Fibroblast of lung (primary cell): Measurements from ENCODE around the gene NACAD. TPM values are rescaled to one million over a fixed set of nuclear protein-coding genes. Genes with fewer than 3 reads are reported as not detected.

Experiments used
- DNase-seq, 2 donors: peaks; one replicate each; pipeline versions ENCODE4 v3.0.0 to v3.0.0-alpha.2; 2010; ENCODE audit warnings: low read depth in 2 of 2
- H2AFZ ChIP-seq: 2 replicates; pipeline ENCODE4 v1.5.1; 2012; ENCODE audit warnings: low read length, control low read depth, inconsistent platforms
- H3K27ac ChIP-seq: 2 replicates; pipeline ENCODE4 v1.5.1; 2011; ENCODE audit warnings: low read length, control low read depth; ENCODE audit not compliant: insufficient read depth
- H3K27me3 ChIP-seq: 2 replicates; pipeline ENCODE4 v1.5.1; 2011; ENCODE audit warnings: mild to moderate bottlenecking, low read length; ENCODE audit not compliant: control insufficient read depth, insufficient read depth
- H3K36me3 ChIP-seq: 2 replicates; pipeline ENCODE4 v1.5.1; 2011; ENCODE audit warnings: low read length; ENCODE audit not compliant: control insufficient read depth, insufficient read depth
- H3K4me1 ChIP-seq: 2 replicates; pipeline ENCODE4 v1.5.1; 2011; ENCODE audit warnings: low read length; ENCODE audit not compliant: control insufficient read depth, insufficient read depth; ENCODE audit errors: extremely low read depth
- H3K4me2 ChIP-seq: 2 replicates; pipeline ENCODE4 v1.5.1; 2011; ENCODE audit warnings: low read length, control low read depth; ENCODE audit not compliant: insufficient read depth; ENCODE audit errors: extremely low read depth
- H3K4me3 ChIP-seq, 4 experiments: fragments of 200-600 bp in 1 of 4; sonication (generic) in 1 of 4; replicated peaks in 1 of 4; 2 replicates each; pipeline ENCODE4 v1.5.1; 2011 to 2016; ENCODE audit warnings: low read length in 4 of 4, low read depth in 3 of 4, mild to moderate bottlenecking in 3 of 4, control low read depth in 2 of 4, inconsistent platforms in 1 of 4, mixed read lengths in 1 of 4; ENCODE audit not compliant: insufficient read depth in 1 of 4; ENCODE audit errors: control extremely low read depth in 1 of 4
- H3K79me2 ChIP-seq: 2 replicates; pipeline ENCODE4 v1.5.1; 2012; ENCODE audit warnings: mild to moderate bottlenecking, low read length, inconsistent platforms; ENCODE audit not compliant: control insufficient read depth, insufficient read depth
- H3K9ac ChIP-seq: 2 replicates; pipeline ENCODE4 v1.5.1; 2011; ENCODE audit warnings: mild to moderate bottlenecking, low read length, control low read depth; ENCODE audit not compliant: insufficient read depth
- H3K9me3 ChIP-seq: 2 replicates; pipeline ENCODE4 v1.5.1; 2012; ENCODE audit warnings: low read depth, low read length; ENCODE audit not compliant: control insufficient read depth, insufficient read depth
- H4K20me1 ChIP-seq: 2 replicates; pipeline ENCODE4 v1.5.1; 2011; ENCODE audit warnings: low read length; ENCODE audit not compliant: control insufficient read depth, insufficient read depth; ENCODE audit errors: extremely low read depth
- EZH2 ChIP-seq: IDR thresholded peaks from 2 replicates; pipeline ENCODE4 v1.5.1; 2012; ENCODE audit warnings: low read length, control low read depth, mild to moderate bottlenecking; ENCODE audit errors: missing control alignments
- polyA plus RNA-seq, 2 donors: library from polyadenylated mRNA; depleted of rRNA in 1 of 2; stranded (reverse) in 1 of 2; unstranded in 1 of 2; fragments of >200 nt; gene quantifications; 2 replicates each; pipeline ENCODE4 v1.2.1, GENCODE V29; 2011 to 2012; ENCODE audit warnings: missing spikeins in 1 of 2
- total RNA-seq: library from RNA; depleted of rRNA; stranded (reverse); fragments of >200 nt; gene quantifications from 2 replicates; pipeline ENCODE4 v1.2.1, GENCODE V29; 2014
- TF ChIP-seq, protein P1 (sequence below), 2 donors: IDR thresholded peaks in 1 of 2; conservative IDR thresholded peaks in 1 of 2; 1 replicate in 1 of 2; 2 replicates in 1 of 2; pipeline ENCODE4 v1.5.1; 2011 to 2012; ENCODE audit warnings: low read length in 2 of 2, control low read depth in 1 of 2, inconsistent platforms in 1 of 2, low read depth in 1 of 2, mild to moderate bottlenecking in 1 of 2

The NACAD gene
- total and polyA plus RNA-seq, 2 donors (not counting 1 experiment from before 2014, with no cell fraction given) = 0.41 to 2.8 TPM

DNA sequence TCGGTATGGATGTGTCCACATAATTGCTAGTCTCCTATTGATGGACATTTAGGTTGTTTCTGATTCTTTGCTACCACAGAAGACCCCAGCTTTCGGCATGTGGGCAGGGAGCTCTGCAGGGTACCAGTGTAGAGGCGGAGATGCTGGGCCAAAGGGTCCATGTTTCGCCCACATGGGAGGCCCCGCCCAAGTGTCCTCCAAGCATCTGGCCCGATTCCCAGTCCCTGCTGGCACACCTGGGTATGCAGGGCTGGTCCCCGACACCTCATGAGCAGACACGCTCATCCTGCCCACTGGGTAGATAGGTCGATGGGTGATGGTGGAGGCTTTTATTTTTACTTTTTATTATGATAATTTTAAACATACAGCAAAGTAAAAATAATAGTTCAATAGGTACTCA, 42.1 kb upstream of the NACAD start:
- Histone ChIP-seq H3K27ac (no peak overlapping the region), H3K79me2 (no peaks in the 10 kb centered on the region), H3K9ac (no peak overlapping the region), H4K20me1 (no peaks in the 10 kb centered on the region), H3K4me3 (no peak overlapping the region), H3K36me3 (no peaks in the 10 kb centered on the region), H2AFZ (no peak overlapping the region), H3K4me2 (no peak overlapping the region), H3K4me1 (no peaks in the 10 kb centered on the region), H3K27me3 (no peaks in the 10 kb centered on the region), H3K9me3 (no peaks in the 10 kb centered on the region)
- TF ChIP-seq, protein P1, sequence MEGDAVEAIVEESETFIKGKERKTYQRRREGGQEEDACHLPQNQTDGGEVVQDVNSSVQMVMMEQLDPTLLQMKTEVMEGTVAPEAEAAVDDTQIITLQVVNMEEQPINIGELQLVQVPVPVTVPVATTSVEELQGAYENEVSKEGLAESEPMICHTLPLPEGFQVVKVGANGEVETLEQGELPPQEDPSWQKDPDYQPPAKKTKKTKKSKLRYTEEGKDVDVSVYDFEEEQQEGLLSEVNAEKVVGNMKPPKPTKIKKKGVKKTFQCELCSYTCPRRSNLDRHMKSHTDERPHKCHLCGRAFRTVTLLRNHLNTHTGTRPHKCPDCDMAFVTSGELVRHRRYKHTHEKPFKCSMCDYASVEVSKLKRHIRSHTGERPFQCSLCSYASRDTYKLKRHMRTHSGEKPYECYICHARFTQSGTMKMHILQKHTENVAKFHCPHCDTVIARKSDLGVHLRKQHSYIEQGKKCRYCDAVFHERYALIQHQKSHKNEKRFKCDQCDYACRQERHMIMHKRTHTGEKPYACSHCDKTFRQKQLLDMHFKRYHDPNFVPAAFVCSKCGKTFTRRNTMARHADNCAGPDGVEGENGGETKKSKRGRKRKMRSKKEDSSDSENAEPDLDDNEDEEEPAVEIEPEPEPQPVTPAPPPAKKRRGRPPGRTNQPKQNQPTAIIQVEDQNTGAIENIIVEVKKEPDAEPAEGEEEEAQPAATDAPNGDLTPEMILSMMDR (conservative IDR thresholded peaks at IDR 0.05 in 1 of 2, IDR thresholded peaks at IDR 0.05 in 1 of 2; ENCODE audit: low read depth in 1 of 2, low read length in 2 of 2) = no peak
- no peak for TF ChIP-seq EZH2
- no peak for DNase-seq

DNA sequence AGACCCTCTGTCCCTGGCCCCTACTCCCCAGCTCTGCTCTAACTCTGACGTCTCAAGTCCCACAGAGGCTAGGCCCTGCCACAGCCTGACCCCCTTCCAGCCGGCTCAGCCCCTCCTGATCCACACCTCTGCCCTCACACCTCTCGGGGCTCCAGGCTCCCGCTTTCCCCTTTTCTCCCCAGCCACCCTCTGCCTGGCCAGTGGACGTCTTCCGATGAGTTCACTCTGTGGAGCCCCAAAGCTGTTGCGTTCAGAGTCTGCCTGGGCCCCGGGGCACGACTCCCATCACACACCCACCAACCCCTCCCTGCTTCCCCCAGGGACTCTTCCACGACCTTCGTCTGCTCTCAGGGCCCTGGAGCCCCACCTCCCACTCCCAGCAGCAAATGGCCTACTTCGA, 41.1 kb upstream of the NACAD start:
- Histone ChIP-seq H4K20me1 (no peaks in the 10 kb centered on the region), H3K4me1 (no peaks in the 10 kb centered on the region), H3K27ac (no peak overlapping the region), H3K4me2 (no peak overlapping the region), H3K79me2 (no peaks in the 10 kb centered on the region), H2AFZ (no peak overlapping the region), H3K9ac (no peak overlapping the region), H3K9me3 (no peaks in the 10 kb centered on the region), H3K36me3 (no peaks in the 10 kb centered on the region), H3K27me3 (no peaks in the 10 kb centered on the region), H3K4me3 (no peak overlapping the region)
- DNase-seq = no peak
- TF ChIP-seq, protein P1 (conservative IDR thresholded peaks at IDR 0.05 in 1 of 2, IDR thresholded peaks at IDR 0.05 in 1 of 2; ENCODE audit: low read depth in 1 of 2, low read length in 2 of 2) = no peak
- TF ChIP-seq EZH2 = no peak

DNA sequence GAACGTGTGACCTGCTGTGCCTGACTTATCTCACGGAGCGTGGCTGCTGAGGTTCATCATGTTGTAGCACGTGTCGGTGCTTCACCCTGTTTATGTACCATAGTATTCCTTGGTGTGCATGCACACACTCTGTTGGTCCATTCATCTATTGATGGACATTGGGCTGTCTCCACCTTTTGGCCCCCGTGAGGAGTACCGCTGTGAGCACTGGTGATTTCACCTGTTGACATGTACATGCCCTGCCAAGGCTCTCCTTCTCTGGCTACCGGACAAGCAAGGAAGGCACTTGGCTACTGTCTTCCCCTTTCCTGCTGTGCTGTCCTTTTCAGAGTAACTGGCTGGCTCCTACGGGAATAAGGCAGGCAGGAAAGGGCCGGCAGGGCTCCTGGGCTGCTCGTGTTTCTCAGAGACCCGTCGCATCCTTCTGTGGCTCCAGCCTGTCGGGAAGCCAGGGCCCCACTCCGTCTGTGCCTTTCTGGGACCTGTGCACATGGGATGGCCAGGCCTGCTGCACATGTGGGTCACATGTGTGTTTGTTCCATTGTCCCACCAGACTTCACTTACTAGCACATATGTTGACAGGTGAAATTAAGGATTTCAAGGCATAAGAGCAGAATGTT, 40.5 kb upstream of the NACAD start:
- DNase-seq = no peak
- no peaks in the 10 kb centered on the region for H3K36me3 ChIP-seq
- H3K79me2 ChIP-seq = no peaks in the 10 kb centered on the region
- no peak overlapping the region for H3K27ac ChIP-seq
- no peak overlapping the region for H3K4me3 ChIP-seq
- no peaks in the 10 kb centered on the region for H3K27me3 ChIP-seq
- no peaks in the 10 kb centered on the region for H4K20me1 ChIP-seq
- no peak overlapping the region for H2AFZ ChIP-seq
- TF ChIP-seq EZH2 = no peak
- TF ChIP-seq, protein P1 (conservative IDR thresholded peaks at IDR 0.05 in 1 of 2, IDR thresholded peaks at IDR 0.05 in 1 of 2; ENCODE audit: low read depth in 1 of 2, low read length in 2 of 2) = no peak
- H3K4me1 ChIP-seq = no peaks in the 10 kb centered on the region
- H3K9me3 ChIP-seq = no peaks in the 10 kb centered on the region
- no peak overlapping the region for H3K4me2 ChIP-seq
- H3K9ac ChIP-seq = no peak overlapping the region
